Gastroesophageal sphincter (tissue), 3 donors: ENCODE data around the gene DYNC1I1.

Experiments used
- EP300 ChIP-seq: sonication (generic); formaldehyde crosslinking; IDR thresholded peaks from one replicate; pipeline ENCODE4 v1.6.1; 2017; ENCODE audit warnings: antibody characterized with exemption, mild to moderate bottlenecking
- POLR2AphosphoS5 ChIP-seq: sonication (generic); formaldehyde crosslinking; IDR thresholded peaks from one replicate; pipeline ENCODE4 v1.6.1; 2017; ENCODE audit warnings: antibody characterized with exemption
- TF ChIP-seq, protein P1 (sequence below), 4 experiments: fragments of 200-600 bp in 2 of 4; fragments of 450-650 bp in 2 of 4; sonication (generic) in 1 of 4; IDR thresholded peaks; one replicate each; pipeline ENCODE4 v1.5.1; 2017 to 2019; ENCODE audit warnings: antibody characterized with exemption in 4 of 4, mild to moderate bottlenecking in 2 of 4, moderate library complexity in 2 of 4

DNA sequence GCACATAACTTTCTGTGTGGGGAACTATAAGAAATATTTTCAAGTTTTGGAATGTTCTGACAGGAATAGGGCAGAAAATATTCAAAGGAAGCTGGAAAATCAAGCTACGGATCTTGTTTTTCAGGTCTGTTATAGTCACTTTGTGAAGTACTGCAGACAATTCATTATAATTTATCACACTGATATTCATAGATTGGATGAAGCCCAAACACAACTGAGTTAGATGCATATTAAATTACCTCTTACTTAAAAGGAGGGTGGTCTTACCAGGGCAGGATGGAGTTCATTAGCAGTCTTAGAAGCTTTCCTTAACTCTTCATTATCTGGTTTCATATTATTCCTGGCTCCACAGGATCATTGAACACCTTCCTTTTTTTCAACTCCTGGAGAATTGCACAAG lies 242.3 kb downstream of the DYNC1I1 start:
- TF ChIP-seq, protein P1, sequence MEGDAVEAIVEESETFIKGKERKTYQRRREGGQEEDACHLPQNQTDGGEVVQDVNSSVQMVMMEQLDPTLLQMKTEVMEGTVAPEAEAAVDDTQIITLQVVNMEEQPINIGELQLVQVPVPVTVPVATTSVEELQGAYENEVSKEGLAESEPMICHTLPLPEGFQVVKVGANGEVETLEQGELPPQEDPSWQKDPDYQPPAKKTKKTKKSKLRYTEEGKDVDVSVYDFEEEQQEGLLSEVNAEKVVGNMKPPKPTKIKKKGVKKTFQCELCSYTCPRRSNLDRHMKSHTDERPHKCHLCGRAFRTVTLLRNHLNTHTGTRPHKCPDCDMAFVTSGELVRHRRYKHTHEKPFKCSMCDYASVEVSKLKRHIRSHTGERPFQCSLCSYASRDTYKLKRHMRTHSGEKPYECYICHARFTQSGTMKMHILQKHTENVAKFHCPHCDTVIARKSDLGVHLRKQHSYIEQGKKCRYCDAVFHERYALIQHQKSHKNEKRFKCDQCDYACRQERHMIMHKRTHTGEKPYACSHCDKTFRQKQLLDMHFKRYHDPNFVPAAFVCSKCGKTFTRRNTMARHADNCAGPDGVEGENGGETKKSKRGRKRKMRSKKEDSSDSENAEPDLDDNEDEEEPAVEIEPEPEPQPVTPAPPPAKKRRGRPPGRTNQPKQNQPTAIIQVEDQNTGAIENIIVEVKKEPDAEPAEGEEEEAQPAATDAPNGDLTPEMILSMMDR (IDR thresholded peaks at IDR 0.05), result no peak
- TF ChIP-seq POLR2AphosphoS5 (no peak), EP300 (no peak)
